Measurements from ENCODE around the gene MAP3K15. TPM values are rescaled to one million over a fixed set of nuclear protein-coding genes. Genes with fewer than 3 reads are reported as not detected.

The MAP3K15 gene
- total RNA-seq, 1 donor, result under 0.01 TPM

DNA sequence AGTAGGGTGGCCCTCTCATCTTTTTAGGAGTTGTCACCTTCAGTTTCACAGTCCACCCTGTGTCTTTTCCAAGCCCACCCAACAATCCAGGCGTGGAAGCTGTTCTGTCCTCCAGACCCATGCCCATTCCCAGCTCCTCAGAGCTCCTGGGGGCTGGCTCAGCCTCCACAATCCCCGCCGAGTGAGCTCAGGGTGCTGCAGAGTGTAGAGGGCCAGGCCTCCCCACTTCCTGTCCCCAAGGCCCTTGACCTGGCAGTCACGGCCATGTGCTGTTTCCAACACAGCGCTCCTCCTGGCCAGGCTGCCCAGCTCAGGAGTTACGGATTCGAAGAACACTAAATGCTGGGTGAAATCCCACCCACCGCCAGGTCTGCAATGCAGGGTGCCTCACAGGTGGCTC lies 139.8 kb downstream of the MAP3K15 start:
- no peak overlapping the region for H3K4me3 ChIP-seq (ENCODE audit: low read depth, low read length)
- no peak for DNase-seq (ENCODE audit: low read depth)
- TF ChIP-seq, protein P1, sequence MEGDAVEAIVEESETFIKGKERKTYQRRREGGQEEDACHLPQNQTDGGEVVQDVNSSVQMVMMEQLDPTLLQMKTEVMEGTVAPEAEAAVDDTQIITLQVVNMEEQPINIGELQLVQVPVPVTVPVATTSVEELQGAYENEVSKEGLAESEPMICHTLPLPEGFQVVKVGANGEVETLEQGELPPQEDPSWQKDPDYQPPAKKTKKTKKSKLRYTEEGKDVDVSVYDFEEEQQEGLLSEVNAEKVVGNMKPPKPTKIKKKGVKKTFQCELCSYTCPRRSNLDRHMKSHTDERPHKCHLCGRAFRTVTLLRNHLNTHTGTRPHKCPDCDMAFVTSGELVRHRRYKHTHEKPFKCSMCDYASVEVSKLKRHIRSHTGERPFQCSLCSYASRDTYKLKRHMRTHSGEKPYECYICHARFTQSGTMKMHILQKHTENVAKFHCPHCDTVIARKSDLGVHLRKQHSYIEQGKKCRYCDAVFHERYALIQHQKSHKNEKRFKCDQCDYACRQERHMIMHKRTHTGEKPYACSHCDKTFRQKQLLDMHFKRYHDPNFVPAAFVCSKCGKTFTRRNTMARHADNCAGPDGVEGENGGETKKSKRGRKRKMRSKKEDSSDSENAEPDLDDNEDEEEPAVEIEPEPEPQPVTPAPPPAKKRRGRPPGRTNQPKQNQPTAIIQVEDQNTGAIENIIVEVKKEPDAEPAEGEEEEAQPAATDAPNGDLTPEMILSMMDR (IDR thresholded peaks at IDR 0.05; ENCODE audit: insufficient read depth, low read depth, low read length), result no peak

DNA sequence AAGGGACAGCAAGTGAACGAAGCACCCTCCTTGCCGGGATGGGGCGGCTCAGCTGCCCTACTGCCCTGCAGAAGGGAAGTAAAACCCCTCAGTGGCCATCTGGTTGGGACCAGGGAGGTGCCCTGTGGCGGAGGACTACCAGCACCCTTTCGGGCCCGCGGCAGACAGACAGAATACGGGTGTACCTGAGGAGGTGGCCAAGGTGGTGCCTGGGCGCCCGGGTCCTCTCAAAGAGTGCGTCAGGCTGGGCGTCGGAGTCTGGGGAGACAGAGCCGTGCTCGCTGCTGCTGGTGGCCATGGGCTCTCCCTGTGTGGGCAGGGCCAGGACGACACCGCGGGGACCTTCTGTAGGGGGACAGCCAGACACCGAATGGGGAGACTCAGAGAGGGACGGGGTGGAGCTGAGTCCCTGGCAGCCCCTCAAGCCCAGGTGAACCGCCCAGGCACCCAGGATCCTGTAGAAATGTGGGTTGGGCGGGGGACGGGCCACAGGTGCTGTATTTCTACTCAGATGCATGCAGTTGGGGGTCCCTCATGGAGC lies 141.9 kb downstream of the MAP3K15 start:
- TF ChIP-seq, protein P1 (IDR thresholded peaks at IDR 0.05; ENCODE audit: insufficient read depth, low read depth, low read length), result no peak
- no peak overlapping the region for H3K4me3 ChIP-seq (ENCODE audit: low read depth, low read length)
- DNase-seq (ENCODE audit: low read depth), result no peak

DNA sequence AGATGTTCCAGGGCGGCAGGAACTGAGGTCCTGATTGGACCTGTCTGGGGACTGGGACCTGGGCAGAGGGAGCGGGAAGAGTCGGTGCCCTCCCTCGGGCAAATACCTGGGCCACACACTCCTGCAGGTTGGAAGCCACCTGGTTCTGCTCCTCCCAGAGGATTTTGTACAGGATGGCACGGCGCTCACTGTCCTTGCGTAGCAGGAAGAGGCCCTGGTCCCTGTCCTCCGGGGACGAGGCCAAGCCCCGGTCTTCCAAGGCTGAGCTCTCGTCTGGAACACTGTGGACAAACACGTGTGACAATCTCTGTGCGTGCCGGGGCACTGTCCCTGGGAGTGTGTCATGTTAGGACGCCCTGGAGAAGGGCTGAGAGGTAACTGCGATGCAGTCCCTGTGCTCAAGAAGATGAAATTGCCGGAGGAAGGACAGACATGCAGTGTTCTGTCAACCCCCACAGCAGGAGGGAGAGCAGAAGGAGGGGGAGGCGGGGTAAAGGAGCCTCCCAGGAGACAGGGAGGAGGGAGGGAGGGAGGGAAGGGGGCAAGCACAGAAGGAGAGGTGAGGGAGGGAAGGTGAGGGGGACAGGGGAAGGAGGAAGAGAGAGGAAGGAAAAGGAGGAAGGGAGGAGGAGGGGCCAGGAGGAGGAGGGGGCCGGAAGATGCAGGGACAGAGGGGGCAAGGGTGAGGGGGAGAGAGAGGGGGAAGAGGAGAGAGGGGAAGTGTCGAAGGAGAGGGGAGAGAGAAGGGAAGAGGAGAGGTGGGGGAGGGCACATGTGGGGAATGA lies 142.6 kb downstream of the MAP3K15 start:
- TF ChIP-seq, protein P1 (IDR thresholded peaks at IDR 0.05; ENCODE audit: insufficient read depth, low read depth, low read length), result no peak
- peak overlapping the region; percentile 48 for H3K4me3 ChIP-seq (ENCODE audit: low read depth, low read length)
- no peak for DNase-seq (ENCODE audit: low read depth)

DNA sequence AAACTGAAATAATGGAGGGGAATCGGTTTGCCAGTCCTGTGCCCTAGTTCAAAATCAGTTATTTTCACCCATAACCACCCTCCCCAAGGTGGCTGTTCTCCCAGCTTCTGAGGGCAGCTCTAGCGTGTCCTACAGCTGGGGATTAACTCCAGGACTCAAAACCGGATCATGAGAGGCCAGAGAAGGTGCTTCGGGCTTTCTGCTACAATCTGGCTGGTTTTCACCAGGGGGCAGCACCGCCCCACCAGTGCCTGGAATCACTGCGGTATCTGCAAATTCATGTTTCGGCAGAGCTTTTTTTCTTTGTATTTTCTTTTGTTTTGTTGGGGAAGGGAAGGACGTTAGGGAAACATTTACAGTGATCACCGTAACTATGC lies 143.2 kb downstream of the MAP3K15 start:
- peak overlapping the region; percentile 48 for H3K4me3 ChIP-seq (ENCODE audit: low read depth, low read length)
- DNase-seq (ENCODE audit: low read depth), result peak; percentile 64
- TF ChIP-seq, protein P1 (IDR thresholded peaks at IDR 0.05; ENCODE audit: insufficient read depth, low read depth, low read length), result peak; percentile 74

DNA sequence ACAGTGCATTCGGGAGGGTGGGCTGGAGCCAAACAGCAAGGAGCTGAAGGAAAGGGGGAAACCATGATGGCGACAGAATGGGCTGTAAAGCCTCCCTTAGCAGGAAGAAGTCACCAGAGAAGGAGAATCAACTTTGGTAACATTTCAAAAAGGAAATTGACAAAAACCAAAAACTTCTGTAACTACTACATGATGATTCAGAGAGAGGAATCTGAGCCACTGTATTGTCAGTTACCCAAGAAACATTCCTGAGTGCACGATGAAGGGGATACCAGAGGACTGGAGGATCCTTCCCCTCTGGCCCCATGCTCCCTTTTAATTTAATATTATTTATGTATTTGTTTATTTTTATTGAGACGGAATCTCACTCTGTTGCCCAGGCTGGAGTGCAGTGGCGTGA lies 145.2 kb downstream of the MAP3K15 start:
- DNase-seq (ENCODE audit: low read depth), result no peak
- TF ChIP-seq, protein P1 (IDR thresholded peaks at IDR 0.05; ENCODE audit: insufficient read depth, low read depth, low read length), result no peak
- H3K4me3 ChIP-seq (ENCODE audit: low read depth, low read length), result no peak overlapping the region

DNA sequence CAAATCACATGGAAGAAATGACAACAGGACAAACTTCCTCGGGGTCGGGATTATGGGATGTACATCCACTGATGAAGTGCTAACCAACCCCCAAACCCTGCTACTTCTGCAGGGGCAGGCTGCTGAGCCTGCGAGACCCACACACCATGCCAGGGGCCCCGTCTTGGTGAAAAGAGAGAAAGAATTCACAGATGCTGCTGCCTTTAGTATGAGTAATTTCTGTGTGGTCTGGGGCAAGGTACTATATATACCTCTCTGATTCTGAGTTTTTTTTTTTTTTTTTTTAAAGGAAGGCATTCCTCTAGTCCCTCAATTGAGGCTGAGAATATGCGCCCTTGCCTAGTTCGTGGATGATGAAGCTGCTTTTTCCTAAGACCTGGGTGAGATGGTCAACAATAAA lies 146.7 kb downstream of the MAP3K15 start:
- no peak overlapping the region for H3K4me3 ChIP-seq (ENCODE audit: low read depth, low read length)
- DNase-seq (ENCODE audit: low read depth), result no peak
- TF ChIP-seq, protein P1 (IDR thresholded peaks at IDR 0.05; ENCODE audit: insufficient read depth, low read depth, low read length), result no peak

All from fibroblast of villous mesenchyme (primary cell).